GM18502 (cell line): Measurements from ENCODE around the gene FGF5.
"Not testable (repeated sequence)": the region's sequence is repeated elsewhere in the genome, so short reads cannot be mapped to it uniquely, and the experiment has no call there.

Source experiments
- ATAC-seq: cut with Tn5 transposase; IDR thresholded peaks from one replicate; pipeline ENCODE4 v1.9.1; 2021; ENCODE audit warnings: mild to moderate bottlenecking; ENCODE audit not compliant: unreplicated experiment, poor library complexity

The FGF5 gene

DNA sequence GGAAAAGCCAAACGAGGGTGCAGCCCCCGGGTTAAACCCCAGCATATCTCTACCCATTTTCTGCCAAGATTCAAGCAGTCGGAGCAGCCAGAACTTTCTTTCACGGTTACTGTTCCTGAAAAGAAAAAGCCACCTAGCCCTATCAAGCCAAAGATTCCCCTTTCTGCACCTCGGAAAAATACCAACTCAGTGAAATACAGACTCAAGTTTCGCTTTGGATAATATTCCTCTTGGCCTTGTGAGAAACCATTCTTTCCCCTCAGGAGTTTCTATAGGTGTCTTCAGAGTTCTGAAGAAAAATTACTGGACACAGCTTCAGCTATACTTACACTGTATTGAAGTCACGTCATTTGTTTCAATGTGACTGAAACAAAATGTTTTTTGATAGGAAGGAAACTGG lies 20.0 kb downstream of the FGF5 start:
- ATAC-seq: no peak

DNA sequence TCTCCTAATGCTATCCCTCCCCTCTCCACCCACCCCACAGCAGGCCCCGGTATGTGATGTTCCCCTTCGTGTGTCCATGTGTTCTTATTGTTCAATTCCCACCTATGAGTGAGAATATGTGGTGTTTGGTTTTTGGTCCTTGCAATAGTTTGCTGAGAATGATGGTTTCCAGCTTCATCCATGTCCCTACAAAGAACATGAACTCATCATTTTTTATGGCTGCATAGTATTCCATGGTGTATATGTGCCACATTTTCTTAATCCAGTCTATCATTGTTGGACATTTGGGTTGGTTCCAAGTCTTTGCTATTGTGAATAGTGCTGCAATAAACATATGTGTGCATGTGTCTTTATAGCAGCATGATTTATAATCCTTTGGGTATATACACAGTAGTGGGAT lies 24.2 kb downstream of the FGF5 start:
- not testable (repeated sequence) for ATAC-seq

DNA sequence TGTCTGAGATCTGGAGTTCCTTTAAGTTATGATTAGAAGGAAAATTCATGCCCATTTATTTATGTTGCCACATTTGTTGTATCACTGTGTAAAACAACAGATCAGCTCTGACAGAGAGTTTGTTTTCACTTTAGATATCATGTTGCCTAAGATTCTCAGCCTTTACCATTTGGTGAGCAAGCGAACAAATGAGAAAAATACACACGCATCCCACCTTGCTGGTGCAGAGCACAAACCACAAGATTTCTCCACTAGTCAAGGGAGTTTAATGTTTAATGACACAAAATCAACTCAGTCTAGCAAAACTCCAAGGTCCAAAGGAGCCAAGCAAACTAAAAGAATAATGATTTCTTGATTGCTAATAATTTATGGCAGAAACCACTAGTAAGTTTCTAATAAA lies 27.7 kb downstream of the FGF5 start:
- no peak for ATAC-seq

DNA sequence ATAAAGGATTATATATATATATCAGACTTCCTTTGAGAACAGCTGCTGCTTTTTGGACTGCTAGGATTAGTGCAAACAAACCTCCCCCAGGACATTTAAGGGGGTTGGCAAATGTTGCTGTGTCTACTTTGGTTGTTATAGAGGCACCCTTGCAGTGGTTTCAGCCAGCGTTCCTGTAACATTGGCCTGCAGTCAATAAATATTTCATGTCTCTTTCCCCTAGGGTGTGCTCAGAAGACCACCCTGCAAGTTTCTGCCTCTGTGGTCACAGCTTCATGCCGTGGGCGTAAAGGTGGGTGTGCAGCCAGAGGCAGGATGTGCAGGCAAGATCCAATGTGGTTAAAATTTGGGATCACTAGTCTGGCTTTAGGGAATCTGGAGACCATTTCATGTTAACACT lies 28.9 kb downstream of the FGF5 start:
- ATAC-seq: no peak

DNA sequence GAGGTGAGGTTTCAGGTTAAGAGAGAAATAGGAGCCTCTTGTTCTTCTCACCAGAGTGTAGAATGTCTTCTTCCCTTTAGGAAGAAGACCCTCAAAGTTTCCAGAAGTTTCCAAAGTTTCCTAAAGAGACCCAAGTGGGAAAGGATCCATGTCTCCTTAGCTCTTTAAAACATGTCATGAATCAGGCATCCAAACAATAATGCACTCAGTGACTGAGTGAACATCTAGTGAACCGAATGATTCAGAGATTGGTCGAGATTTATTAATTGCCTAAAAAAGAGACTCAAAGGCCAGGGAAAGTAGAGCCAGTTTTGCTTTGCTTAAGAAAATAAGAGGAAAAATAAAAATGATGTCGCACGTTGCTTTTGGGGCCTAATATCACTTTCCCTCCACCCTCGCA lies 29.4 kb downstream of the FGF5 start:
- no peak for ATAC-seq

DNA sequence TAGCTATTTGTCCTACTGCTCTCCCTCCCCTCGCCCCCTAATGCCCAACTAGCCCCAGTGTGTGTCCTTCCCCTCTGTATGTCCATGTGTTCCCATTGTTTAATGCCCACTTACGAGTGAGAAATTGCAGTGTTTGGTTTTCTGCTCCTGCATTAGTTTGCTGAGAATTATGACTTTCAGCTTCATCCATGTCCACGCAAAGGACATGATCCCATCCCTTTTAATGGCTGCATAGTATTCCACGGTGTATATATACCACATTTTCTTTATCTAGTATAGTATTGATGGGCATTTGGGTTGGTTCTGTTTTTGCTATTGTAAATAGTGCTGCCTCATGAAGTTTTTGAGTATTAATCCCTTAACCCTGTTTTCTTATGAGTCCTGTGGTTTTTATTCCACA lies 35.4 kb downstream of the FGF5 start:
- no peak for ATAC-seq

DNA sequence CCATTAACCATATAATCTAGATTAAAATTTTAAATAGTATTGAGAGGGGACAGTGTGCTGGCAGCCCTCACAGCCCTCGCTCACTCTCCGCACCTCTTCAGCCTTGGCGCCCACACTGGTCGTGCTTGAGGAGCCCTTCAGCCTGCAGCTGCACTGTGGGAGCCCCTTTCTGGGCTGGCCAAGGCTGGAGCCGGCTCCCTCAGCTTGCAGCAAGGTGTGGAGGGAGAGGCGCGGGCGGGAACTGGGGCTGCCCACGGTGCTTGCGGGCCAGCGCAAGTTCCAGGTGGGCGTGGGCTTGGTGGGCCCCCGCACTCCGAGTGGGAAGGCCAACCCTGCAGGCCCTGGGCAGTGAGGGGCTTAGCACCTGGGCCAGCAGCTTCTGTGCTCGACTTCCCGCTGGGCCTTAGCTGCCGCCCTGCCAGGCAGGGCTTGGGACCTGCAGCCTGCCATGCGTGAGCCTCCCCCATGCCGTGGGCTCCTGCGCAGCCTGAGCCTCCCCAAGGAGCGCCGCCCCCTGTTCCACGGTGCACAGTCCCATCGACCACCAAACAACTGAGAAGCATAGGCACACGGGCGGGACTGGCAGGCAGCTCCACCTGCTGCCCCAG lies 36.3 kb downstream of the FGF5 start:
- no peak for ATAC-seq

DNA sequence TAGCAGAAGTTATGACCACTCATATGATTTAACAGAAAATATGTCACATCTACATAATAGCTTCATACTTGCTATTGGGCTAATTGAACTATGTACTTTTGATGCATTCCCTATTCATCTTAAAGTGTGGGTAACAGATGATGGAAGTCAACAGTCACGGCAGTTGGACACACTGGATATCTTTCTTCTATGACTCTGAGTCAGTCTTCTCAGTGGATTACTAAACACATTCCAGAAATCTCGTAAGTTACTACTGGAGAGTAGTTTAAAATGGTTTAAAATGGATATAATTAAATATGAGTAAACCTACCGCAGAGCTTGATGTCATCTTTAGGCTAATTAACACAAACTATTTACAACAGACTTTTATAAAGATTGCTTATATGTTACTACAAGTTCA lies 39.0 kb downstream of the FGF5 start:
- ATAC-seq: no peak

DNA sequence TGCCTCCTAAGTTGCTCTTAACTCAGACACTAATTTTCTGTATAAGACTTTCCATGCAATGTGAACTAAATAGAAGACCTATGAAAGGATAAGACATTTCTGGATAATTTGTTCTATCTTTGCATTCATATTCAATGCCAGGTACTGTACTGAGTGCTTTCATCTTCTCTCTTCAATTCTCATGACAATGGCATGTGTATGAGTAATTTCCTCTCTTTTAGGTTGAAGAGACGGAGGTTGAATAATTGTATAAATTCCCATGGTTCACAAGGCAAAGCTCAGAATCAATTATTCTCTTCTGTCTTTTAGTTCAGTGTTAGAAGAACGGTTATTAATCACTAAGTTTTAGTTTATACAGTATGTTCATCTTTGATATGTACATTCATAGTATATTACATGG lies 39.8 kb downstream of the FGF5 start:
- ATAC-seq: no peak

DNA sequence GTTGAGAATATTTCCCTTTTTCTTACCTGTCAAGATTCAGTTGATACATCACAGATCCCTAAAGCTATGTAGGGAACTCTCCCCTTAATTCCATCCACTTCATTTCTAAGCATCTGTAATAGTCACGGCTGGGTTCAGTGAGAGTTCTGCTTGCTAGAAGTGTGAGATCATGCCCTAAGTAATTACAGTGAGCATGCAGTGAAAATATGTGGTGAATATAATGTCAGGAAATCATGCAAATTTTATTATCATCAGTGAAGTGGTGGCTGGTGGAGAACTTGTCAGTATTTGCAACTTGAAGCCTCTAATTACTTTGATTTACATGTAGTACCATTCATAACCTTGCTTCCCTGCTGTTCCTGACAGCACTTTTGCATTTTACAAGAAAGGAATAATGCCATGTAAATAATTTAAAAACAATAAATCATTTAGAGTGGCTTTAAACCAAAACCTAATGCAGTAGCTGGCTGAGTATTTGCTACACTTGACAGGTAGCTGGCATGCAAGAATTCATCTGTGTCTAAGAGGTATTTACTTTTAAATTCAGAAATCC lies 40.8 kb downstream of the FGF5 start:
- ATAC-seq: no peak

DNA sequence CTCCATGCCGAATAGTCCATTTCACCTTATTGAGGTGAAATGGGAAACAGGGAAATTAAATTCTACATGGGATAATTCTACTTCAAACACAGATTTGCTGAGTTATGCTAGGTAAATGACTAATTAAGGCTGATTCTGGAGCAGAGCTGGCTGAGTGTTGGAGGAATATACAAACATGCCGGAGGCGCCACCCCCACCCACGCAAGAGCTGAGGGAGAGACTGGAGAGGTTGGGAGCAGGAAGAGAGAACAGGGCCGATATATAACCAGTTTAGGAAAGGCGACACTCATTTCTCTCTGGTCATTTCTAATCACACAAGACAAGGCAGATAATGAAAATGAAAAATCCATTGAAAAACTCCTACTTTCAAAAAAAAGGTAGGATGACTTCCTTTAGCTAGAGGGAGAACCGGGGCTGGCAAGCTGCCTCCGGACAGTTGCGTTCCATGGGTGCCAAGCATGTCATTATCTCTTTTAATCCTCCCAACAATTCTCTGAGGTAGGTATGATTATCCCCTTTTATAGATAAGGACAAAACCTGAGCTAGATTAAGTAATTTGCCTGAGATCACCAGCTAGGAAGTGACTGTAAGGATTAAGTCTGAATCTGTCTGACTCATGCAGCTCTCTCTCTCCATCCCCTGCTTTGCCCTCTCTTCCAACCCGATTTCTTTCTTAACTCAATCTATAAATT lies 41.5 kb downstream of the FGF5 start:
- no peak for ATAC-seq

DNA sequence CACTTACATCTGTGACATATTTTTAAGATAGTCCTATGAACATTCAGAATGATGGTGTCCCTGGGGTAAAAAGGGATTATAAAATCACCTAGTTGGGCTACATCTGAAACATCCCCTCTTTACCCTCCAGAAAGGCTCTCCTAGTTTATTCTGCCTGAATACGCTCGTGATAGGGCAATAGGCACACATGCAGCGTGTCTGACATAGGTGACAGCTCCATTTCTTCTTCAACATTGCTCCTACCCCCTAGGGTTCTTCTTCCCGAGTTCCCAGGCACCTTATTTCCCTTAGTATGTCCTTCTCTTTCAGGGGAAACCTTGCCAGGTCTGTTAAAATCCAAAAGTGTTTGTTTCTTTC lies 42.0 kb downstream of the FGF5 start:
- no peak for ATAC-seq

DNA sequence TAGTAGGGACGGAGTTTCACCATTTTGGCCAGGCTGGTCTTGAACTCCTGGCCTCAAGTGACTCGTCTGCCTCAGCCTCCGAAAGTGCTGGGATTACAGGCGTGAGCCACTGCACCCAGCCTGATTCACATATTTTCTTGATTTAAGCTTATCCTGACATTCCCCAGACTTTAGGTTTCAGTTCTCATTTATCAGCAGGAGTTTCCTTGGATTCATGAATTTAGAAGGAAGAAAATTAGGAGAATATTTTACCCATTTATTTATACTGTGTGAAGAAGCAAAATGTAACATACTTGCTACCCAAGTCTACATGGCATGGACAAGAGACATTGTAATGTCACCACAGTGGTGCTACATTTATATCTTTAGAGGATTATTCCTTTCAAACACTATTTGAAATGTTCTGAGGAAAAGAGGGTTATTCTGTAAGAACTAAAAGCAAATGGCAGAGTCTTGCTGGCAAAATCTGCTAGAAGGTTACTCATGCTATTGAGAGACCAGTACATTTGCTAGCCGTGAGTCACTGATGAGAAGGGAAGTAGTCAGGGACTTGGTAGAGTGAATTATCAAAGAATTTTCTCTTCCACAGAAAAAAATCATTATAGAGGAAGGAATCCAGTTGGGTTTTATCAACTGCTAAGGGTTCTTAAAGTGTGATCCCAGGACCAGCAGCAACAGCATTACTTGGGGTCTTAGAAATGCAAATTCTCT lies 43.0 kb downstream of the FGF5 start:
- no peak for ATAC-seq

DNA sequence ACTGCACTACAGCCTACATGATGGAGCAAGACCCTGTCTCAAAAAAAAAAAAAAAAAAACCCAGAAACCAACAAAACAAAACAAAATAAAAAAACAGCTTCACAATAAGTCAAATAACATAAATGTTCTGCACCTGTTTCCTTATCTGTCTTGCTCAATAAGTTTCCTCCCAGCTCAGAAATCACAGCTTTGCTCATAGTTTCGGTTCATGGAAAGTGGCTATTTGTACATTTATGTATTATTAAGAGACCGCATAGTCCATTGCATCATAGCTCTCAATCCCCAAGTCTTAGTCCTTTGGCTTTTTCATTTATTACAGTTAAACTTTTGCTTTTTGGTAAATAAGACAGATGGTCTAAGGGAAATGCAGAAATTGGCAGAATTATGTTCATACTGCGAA lies 44.7 kb downstream of the FGF5 start:
- no peak for ATAC-seq

DNA sequence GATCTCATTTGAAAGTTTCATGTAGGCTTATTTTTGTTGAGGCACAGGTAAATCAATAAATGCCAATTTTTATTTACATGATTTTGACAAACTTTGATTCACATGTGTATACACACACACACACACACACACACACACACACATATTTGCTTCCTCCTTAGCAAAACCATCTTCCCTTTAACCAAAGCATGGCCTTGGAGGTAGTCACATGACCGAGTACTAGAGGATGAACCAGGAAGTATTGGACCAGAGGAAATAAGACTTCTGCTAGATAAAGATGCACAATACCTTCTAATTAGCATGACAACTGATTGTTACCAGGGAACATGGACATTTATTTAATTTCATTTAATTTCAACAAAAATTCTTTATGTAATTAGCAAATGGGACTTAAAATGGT lies 45.7 kb downstream of the FGF5 start:
- no peak for ATAC-seq

DNA sequence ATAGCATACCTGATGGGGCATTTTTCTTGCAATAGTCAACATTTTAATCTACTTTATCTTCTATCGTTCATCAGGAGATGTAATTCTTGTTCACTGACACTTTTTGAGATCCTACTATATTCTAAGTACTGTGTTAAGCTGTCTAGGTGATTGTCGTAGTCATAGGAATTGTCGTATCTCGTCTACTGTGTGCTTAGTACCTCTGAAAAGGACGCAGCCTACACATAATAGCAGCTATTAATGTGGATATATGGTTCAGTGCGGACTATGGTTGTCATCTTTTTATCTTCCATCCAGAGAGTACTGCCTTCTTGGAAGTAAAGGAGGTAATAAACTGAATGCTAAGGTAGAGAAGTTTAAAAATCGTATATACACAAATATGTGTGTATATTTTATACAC lies 47.2 kb downstream of the FGF5 start:
- no peak for ATAC-seq

DNA sequence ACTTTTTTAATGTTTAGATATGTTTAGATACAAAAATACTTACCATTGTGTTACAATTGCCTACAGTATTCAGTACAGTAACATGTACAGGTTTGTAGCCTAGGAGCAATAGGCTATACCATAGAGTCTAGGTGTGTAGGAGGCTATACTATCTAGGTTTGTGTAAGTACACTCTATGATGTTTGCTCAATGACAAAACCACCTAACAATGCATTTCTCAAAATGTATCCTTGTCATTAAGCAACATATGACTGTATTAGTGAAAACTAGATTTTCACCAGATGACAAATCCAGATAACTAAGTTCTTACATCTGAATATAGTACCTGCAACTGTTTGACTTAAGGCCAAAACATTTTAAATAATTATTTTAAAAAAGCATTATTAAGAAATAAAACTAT lies 49.4 kb downstream of the FGF5 start:
- not testable (repeated sequence) for ATAC-seq

DNA sequence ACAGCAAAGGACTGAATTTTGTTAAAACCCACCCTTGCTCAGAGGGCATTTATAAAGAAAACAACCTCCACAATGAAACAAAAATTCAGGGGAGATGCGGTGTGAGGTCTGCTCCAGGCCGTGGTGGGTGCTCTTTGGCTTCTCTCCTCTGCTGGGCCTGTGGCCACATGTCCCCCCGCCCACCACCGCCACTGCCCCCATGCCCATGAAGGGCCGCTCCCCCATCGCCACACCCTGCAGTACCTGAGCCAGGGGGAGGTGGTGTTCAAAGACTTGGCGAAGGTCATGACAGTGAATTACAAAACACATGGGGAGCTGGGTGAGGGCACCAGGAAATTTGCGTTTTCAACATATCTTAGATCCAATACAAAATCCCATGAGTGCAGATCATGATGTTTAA lies 54.9 kb downstream of the FGF5 start:
- no peak for ATAC-seq

DNA sequence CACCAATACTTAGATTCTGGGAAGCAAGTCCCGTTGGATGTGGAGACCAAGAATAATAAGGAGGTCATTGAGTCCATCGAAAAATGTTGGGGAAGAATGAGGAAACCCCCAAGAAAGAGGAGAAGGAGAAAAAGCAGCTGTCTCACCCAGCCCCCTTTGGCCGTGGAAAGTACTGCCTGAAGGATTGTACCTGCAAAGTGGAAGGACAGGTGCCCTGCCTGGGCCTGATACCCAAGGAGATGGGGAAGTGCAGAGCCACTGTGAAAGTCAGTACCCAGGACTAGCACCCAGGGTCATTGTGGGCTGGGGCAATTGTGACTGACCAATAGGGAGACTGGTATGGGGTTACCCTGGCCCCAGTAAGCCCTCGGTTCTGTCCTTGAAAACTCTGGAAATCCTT lies 55.3 kb downstream of the FGF5 start:
- ATAC-seq: no peak

DNA sequence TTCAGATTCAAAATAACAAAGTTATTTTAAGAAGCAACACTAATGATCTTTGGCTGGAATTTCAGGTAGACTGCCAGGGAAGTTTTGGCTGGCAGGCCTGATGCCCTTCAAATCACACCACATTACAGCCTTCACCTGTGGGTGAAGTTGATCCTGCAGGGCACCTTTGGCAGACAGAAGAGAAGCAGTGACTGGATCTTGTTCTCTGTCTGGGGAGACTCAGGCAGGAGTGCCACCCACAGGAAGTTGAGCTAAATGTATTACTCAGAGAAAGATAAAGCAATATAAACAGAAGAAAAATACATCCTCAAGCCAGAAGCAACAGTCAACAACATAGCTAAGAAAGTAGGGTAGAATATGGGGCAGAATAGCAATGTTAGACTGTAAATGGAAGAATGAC lies 56.3 kb downstream of the FGF5 start:
- ATAC-seq: no peak

DNA sequence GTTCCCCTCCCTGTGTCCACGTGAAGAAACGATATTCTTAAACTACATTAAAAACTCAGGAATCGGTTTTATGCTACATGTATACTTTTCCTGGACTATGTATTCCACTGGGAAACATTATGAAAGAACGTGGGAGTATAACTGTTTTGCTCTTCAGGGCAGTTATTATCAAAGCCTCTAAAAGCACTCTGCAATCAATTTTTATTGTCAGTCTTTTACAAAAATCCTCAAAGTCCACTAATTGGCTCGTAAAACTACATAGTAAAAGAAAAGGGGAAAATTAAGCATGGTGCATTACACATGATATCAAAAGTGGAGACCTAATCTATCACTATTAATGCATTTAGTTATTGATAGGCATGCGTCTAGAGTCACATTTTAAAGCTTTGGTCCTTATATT lies 57.7 kb downstream of the FGF5 start:
- no peak for ATAC-seq

DNA sequence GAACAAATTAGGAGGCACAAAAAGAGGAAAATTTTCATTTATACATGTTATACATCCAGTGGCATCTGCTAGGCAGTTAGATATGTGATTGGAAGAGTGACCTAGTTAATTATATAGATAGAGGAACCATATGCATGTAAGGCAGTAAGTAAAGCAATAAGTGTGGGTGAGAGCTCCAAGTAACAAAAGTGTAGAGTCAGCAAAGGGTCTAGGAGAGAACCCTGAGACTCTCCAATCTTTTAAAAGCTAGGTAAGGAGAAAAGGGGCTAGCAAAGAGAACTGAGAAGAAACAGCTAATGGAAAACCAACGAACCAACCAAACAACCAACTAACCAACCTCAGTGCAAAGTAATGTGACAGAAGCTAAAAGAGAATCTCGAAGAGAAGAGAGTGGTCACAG lies 65.2 kb downstream of the FGF5 start:
- no peak for ATAC-seq
